Fibroblast of peridontal ligament (primary cell): ENCODE results near the gene TAF6.
"Not testable (repeated sequence)": the region's sequence is repeated elsewhere in the genome, so short reads cannot be mapped to it uniquely, and the experiment has no call there.

ENCODE experiments used
- DNase-seq: peaks from one replicate; pipeline ENCODE4 v3.0.0-alpha.2; 2010; ENCODE audit errors: extremely low read depth

TAF6 gene

DNA sequence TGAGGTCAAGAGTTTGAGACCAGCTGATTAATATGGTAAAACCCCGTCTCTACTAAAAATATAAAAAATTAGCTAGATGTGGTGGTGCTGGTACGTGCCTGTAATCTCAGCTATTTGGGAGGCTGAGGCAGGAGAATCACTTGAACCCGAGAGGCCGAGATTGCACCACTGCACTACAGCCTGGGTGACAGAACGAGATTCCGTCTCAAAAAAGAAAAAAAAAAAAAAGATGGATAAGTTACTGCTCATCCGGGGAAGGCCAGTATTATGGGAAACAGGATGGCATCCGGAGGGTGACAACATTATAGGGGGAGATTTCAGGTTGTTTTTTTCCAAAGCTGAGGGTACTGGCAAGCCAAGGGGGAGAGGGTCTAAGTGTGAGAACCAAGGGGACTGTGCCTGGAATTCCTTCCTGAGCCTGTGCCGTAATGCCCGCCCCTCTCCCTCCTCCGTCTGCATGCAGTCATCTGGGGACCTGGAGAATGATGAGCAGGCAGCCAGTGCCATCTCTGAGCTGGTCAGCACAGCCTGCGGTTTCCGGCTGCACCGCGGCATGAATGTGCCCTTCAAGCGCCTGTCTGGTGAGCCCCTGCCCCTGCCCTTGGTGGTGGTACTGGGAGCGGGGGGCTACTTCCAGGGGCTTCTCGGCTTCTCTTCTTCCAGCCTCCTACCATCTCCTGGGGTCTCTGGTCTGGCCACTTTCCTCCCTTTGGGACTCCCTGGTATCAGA, 33.9 kb upstream of the TAF6 start:
- DNase-seq: no peak

DNA sequence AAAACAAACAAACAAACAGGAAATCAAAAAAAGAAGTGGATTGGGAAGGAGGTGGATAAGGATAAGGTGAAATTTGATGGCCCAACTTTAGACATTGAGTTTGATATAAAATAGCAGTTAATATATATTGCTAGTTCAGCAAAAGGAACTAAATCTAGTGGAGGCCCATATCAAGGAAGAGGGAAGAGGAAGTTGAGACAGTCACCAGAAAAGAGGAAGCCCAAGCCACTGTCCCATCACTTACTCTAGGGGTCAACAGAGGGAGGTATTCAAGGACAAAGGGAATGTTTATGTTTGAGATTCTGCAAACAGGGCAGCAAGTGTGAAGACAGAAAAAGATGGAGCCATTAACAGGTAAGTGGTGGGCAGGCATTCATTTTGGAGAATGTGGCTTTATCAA, 33.2 kb upstream of the TAF6 start:
- no peak for DNase-seq

DNA sequence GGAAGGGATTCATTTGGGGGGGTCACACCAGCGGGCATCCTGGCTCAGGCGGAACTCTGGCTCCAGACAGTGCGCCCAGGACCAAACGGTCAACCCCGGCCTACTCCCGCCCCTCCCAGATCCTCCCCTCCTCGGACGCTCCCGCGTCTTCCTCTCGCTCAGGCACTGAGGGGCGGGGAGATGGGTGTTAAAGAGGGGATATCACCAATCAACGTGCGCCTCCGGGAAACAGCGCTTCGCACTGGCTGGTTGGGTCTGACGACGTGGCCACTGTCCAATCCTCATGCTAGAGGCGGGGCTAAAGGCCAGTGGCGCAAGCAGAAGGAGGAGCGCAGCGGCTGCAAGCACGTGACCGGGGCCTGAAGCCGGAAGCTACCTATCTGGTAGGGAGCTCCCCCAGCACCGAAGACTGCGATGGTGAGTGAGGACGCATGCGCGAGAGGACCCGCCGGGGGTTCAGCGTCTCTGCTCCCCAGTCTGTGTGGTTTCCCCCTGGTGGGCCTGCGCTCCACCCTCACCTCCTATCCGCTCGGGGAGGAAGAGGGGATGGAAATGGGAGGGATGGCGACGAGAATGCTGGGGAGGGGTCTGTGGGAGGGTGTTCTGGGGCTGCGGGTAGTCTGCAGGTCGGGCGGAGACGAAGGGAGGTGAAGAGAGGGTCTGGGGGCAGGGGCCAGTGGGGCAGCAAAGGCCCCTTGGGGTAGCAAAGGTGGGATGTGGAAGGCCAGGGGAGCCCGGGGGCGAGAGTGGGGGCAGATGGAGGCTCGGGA, 29.6 kb upstream of the TAF6 start, which contains the start of gene LAMTOR4:
TSS of gene LAMTOR4 (plus strand) at position 360 of the 770 bp plus-strand sequence. CDS start at position 415, 55 bp downstream.
- peak; percentile 99 for DNase-seq

DNA sequence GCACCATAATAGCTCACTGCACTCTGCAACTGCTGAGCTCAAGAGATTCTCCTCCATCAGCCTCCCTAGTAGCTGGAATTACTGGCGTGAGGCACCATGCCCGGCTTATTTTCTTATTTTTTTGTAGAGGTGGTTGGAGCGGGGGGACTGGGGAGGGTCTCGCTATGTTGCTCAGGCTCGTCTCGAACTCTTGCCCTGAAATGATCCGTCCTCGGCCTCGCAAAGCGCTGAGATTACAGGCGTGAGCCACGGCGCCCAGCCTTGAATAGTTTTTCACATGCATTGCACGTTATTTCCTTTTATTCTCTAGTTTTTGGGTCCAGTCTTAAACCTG, 29.0 kb upstream of the TAF6 start:
- no peak for DNase-seq

DNA sequence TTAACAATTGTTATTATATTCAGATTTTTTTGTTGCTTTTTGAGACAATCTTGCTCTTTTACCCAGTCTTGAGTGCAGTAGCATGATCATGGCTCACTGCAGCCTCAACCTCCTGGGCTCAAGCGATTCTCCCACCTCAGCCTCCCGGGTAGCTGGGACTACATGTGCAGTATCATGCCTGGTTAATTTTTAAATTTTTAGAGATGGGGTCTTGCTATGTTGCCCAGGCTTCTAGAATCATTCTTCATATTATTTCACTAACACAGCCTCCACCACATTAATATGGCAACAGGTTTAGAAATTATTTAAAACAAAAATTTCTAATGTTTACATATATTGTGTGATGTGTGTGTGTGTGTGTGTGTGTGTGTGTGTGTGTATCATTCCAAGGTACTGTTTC, 28.1 kb upstream of the TAF6 start:
- DNase-seq: no peak

DNA sequence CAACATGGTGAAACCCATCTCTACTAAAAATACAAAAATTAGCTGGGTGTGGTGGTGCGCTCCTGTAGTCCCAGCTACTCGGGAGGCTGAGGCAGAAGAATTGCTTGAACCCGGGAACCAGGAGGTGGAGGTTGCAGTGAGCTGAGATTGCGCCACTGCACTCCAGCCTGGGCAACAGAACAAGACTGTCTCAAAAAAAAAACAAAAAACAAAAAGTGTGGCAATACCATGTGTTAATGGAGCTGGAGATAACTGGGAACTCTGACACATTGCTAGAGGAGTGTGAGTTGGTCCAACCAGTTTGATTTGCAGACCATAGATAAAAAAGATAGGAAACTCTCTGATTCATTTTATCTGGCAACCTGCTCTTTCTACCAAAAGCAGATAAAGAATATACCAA, 27.2 kb upstream of the TAF6 start:
- DNase-seq: not testable (repeated sequence)

DNA sequence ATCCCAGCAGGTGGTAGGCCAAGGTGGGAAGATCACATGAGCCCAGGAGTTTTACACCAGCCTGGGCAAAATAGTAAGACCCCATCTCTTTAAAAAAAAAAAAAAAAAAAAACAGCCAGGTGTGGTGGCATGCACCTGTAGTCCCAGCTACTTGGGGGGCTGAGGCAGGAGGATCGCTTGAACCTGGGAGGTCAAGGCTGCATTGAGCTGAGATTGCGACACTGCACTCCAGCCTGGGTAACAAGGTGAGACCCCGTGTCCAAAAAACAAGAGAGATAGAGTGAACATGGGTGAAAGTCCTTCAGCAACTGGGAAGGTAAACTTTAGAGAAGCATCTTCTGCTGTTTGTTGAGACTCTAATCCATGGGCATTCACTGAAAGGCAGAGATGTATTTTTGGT, 23.3 kb upstream of the TAF6 start:
- no peak for DNase-seq

DNA sequence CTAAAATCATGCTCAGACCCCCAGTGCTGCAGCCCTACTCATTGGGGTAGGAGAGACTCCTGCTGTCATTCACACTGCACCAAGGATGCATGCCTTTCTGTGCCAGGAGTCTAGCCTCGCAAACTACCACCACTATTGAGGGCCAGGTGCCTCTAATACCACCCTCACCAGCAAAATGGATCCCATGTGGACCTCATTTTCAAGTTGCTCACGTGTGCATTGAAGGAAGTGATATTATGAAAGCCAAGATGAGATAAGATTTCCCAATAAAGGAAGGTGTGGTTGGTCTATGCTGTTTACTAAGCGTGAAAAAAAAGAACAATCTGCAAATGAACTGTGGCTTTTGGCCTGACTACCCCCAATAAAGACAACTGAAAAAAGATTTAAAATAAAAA, 22.4 kb upstream of the TAF6 start:
- DNase-seq: no peak

DNA sequence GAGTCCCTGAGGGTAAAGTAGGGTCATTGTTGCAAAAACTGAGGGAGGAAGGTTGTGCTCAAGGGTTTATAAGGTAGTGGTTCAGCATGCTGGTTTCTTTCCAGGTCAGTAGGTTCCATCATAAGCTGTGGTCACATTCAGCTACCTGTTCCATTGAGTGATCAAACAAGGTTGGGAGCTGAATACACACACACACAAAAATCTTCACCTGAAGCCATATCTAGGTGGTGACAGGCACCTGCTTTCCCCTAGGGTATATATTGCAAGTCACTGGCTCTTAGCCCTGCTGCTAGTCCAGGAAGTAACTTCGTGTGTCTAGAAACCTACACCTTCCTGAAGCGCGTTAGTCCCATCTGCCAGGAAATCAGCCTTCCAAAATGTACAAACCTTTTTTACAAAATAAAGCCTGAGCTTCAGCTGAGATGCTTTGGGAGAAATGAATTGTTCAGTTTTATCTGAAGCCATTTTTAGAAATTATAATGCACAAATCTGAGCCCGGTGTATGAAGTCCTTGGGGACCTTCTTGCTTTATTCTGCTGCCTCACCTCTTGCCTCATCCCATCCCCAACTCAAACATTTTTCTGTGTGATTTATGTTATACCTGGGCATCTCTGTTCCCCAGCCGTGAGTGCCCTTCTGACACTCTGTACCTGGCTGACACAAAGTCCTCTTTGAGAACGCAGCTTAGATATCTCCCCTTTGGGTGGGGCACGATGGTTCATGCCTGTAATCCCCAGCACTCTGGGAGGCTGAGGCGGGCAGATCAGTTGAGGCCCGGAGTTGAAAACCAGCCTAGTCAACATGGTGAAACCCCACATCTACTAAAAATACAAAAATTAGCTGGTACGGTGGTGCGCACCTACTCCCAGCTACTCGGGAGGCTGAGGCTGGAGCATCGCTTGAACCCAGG, 18.9 kb upstream of the TAF6 start:
- no peak for DNase-seq

DNA sequence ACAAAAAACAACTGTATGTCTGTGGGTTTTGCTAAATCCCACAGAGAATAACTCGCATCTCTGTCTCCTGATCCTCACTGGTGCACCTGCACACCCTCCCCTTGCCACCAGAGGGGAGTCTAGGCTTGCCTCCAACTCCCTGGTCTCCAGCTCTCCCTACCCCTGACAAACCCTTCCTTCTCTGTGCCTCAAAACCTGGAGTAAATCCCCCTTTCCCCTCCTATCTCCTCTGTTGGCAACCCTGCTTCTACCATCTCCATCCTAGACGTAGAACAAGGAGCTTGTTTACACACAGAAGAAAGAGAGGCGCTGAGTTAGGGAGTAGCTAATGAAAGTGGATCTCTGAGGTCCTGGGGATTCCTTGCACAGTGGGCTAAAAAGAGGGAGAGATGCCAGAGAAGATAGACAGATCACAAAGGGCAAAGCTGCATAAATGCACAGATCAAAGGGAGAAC, 13.6 kb upstream of the TAF6 start:
- DNase-seq: peak; percentile 61

DNA sequence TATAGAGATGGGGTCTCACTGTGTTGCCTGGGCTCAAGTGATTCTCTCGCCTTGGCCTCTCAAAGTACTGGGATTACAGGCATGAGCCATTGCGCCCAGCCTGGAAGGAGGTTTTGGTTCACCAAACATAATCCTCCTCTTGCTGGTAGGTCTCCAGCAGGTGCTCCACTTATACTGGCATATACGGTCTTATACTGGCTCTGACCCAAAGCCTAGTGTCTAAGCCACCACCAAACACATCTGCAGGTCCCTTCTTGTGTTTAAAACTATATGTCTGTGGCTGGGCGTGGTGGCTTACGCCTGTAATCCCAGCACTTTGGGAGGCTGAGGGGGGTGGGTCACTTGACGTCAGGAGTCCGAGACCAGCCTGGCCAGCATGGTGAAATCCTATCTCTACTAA, 13.0 kb upstream of the TAF6 start:
- DNase-seq: no peak

DNA sequence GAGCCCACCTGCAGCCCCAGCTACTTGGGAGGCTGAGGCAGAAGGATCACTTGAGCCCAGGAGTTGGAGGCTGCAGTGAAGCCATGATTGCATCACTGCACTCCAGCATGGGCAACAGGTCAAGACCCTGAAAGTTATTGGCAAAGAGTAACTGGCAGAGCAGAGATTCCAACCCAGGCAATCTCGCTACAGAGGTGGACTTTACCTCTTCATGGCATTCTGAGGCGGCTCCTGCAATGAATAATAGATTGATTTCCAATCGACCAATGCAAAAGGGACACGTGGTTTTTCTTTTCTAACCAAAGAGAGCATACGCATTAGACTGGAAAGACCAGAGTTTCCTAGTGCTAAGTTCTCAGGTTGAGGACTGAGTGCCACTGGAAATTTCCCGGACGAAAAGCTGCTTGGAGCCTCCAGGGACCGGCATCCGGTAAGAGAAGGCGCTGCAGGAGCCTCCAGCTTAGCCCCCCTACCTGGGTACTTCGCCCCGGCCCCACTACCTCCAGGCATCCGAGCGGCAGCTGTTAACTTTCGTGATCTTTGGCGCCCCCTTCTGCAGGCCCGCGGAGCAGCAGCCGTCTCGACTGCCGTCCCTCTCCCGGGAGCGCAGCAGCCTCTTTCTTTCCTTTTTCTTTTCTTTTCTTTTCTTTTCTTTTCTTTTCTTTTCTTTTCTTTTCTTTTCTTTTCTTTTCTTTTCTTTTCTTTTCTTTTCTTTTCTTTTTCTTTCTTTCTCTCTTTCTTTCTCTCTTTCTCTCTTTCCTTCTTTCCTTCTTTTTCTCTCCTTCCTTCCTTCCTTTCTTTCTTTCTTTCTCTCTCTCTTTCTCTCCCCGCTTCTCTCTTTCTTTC, 11.7 kb upstream of the TAF6 start:
- DNase-seq: peak; percentile 41

DNA sequence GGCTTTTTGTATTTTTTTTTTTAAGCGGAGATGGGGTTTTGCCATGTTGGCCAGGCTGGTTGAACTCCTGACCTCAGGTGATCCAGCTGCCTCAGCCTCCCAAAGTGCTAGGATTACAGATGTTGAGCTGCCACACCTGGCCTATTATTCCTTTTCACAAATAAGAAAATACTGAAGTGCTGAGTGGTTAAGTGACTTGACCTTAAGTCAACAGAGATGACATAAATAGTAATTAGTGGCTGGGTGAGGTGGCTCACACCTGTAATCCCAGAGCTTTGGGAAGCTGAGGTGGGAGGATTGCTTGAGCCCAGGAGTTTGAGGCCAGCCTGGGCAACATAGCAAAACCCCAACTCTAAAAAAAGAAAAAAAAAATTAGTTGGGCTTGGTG, 11.1 kb upstream of the TAF6 start:
- not testable (repeated sequence) for DNase-seq

DNA sequence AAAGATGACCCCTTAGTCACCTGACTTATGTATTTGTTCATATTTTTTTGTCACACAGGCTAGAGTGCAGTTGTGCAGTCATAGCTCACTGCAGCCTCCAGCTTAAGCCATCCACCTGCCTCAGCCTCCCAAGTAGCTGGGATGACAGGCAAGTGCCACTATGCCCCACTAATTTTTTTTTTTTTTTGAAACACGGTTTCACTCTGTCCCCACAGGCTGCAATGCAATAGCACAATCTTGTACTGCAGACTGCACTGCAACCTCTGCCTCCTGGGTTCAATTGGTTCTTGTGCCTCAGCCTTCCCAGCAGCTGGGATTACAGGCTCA, 9.4 kb upstream of the TAF6 start:
- no peak for DNase-seq

DNA sequence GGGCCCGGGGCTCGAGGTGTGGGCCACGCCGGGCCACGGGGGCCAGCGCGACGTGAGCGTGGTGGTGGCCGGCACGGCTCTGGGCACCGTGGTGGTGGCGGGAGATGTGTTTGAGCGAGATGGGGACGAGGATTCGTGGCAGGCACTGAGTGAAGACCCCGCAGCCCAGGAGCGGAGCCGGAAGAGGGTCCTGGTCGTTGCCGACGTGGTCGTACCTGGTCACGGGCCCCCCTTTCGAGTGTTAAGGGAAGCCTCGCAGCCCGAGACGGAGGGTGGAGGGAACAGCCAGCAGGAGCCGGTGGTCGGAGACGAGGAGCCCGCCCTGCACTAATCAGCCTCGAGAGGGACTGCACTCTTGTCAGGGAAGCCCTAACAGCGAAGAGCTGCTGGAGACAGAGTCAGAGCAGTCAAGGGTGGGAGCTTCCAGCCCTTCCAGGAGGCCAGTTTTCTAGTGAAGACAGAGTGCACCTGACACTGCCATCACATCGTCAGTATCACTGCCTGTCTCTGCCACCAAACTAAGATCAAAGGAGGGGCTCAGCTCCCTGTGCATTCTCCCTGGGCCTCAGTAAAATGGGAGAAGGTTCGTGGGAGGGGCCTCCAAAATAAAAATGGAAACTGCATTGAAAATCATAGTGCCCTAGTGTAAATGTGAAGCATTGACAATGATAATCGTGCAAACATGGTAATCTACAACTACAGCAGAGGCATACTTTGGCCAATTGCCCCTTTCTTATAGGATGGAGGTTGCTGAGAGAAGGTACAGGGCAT, 8.9 kb upstream of the TAF6 start:
- DNase-seq: no peak

DNA sequence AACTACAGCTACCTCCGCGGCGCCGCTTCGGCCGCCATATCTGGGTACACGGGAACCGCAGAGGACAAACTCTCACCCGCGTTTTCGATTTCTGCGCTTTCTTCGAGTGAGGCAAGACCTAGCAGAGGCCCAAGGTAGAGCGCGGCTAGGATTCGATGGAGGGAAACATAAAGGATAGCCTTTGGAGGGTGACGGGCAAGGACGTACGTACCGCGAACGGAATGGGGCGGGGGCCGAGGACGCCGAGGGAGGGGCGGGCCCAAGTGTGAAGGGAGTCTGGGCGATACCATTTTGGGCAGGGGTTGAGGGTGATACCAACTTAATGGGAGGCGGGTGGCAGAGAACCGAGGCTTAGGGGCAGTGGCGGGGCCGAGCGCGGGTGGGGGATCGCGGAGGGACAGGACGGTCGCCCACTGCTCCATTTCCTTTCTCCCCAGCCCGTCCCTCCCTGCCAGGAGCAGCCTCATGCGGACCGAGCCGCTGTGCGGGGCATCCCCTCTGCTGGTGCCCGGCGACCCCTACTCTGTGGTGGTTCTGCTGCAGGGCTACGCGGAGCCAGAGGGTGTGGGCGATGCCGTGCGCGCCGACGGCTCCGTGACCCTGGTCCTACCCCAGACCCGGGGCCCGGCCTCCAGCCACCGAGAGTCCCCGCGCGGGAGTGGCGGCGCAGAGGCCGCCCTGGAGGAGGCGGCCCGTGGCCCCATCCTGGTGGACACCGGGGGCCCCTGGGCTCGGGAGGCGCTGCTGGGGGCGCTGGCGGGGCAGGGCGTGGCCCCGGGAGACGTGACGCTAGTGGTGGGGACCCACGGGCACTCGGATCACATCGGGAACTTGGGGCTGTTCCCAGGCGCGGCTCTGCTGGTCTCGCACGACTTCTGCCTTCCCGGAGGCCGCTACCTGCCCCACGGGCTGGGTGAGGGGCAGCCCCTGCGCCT, 8.0 kb upstream of the TAF6 start, which contains the start of gene MBLAC1:
TSS of gene MBLAC1 (plus strand) at position 37 of the 935 bp plus-strand sequence. CDS start at position 466, 429 bp downstream.
- DNase-seq: peak; percentile 93

DNA sequence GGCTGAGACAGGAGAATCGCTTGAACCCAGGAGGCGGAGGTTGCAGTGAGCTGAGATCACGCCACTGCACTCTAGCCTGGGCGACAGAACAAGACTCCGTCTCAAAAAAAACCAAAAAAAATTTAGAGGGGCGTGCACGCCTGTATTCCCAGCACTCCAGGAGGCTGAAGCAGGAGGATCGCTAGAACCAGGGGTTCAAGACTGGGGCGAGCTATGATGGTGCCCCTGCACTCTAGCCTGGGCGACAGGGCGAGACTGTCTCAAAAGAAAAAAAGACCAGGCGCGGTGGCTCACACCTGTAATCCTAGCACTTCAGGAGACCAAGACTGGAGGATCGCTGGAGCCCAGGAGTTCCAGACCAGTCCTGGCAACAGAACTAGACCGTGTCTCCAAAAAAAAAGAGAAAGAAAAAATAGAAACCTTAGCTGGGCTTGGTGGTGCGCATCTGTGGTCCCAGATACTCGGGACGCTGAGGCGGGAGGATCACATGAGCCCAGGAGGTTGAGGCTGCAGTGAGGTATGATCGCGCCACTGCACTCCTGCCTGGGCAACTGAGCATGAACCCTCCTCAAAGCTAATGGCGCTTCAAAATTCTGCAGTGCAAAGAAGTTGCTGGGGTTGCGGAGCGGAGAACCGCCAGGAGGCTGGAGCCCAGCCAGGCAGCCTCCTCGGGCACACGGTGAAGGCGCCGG, 7.2 kb upstream of the TAF6 start:
- no peak for DNase-seq

DNA sequence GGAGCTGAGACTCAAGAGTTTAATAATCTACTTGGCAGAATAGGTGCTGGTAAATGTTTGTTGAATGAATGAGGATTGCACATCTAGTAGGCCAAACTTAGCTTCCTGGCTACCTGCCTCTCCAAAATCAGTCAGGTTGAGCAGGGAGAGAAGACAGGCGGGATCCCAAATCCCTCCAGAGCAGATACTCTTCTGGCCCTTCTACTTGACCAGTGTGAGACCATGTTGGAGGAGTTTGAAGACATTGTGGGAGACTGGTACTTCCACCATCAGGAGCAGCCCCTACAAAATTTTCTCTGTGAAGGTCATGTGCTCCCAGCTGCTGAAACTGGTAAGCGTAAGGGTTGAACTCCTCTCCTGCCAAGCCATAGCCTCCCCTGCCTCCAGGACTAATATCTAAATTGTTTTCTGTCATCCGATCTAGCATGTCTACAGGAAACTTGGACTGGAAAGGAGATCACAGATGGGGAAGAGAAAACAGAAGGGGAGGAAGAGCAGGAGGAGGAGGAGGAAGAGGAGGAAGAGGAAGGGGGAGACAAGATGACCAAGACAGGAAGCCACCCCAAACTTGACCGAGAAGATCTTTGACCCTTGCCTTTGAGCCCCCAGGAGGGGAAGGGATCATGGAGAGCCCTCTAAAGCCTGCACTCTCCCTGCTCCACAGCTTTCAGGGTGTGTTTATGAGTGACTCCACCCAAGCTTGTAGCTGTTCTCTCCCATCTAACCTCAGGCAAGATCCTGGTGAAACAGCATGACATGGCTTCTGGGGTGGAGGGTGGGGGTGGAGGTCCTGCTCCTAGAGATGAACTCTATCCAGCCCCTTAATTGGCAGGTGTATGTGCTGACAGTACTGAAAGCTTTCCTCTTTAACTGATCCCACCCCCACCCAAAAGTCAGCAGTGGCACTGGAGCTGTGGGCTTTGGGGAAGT, 5.4 kb upstream of the TAF6 start:
- no peak for DNase-seq
